Liver (tissue), 3 donors: ENCODE data around the gene POLR3G.

ENCODE experiments used
- FOXA2 ChIP-seq: IDR thresholded peaks from 2 replicates; pipeline ENCODE4 v1.6.1; 2016; ENCODE audit warnings: antibody characterized with exemption
- RXRA ChIP-seq, 2 donors: IDR thresholded peaks; 2 replicates each; pipeline ENCODE4 v1.6.1; 2017 to 2018; ENCODE audit warnings: antibody characterized with exemption in 2 of 2, mild to moderate bottlenecking in 1 of 2
- SP1 ChIP-seq: IDR thresholded peaks from 2 replicates; pipeline ENCODE4 v1.6.1; 2018; ENCODE audit warnings: antibody characterized with exemption, mild to moderate bottlenecking
- ZBTB33 ChIP-seq: IDR thresholded peaks from 2 replicates; pipeline ENCODE4 v1.6.1; 2016; ENCODE audit warnings: antibody characterized with exemption
- TF ChIP-seq, protein P1 (sequence below): fragments of 150-350 bp; IDR thresholded peaks from 2 replicates; pipeline ENCODE4 v1.5.1; 2017; ENCODE audit warnings: improper control_type of control experiment, low read depth, low read length; ENCODE audit not compliant: missing input control
- TF ChIP-seq, protein P2 (sequence below): IDR thresholded peaks from 2 replicates; pipeline ENCODE4 v1.6.1; 2016; ENCODE audit warnings: antibody characterized with exemption, mild to moderate bottlenecking
- donor health status: healthy.
- donor health status: healthy.

DNA sequence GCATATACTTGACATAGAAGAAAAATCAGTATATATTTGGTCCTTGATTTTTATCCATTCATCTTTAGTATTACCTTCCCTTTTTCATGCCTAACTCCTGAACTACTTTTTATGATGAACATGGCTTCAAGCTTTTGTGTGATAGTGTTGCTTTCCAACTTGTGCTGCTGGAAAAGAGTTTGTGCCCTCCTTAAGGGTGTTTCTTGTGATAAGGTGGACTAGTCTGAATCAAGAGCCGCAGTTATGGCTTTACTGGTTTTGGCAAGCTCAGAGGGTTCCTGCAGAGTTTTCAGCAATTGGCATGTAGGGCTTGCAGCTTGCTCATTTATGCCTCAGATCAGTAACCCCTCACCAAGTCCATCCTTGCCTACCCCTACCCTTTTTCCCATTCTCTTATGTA is 20.5 kb downstream of the POLR3G start:
- TF ChIP-seq, protein P1, sequence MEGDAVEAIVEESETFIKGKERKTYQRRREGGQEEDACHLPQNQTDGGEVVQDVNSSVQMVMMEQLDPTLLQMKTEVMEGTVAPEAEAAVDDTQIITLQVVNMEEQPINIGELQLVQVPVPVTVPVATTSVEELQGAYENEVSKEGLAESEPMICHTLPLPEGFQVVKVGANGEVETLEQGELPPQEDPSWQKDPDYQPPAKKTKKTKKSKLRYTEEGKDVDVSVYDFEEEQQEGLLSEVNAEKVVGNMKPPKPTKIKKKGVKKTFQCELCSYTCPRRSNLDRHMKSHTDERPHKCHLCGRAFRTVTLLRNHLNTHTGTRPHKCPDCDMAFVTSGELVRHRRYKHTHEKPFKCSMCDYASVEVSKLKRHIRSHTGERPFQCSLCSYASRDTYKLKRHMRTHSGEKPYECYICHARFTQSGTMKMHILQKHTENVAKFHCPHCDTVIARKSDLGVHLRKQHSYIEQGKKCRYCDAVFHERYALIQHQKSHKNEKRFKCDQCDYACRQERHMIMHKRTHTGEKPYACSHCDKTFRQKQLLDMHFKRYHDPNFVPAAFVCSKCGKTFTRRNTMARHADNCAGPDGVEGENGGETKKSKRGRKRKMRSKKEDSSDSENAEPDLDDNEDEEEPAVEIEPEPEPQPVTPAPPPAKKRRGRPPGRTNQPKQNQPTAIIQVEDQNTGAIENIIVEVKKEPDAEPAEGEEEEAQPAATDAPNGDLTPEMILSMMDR = no peak
- TF ChIP-seq RXRA (IDR thresholded peaks at IDR 0.05) = no peak
- TF ChIP-seq SP1 = no peak
- no peak for TF ChIP-seq FOXA2
- TF ChIP-seq, protein P2, sequence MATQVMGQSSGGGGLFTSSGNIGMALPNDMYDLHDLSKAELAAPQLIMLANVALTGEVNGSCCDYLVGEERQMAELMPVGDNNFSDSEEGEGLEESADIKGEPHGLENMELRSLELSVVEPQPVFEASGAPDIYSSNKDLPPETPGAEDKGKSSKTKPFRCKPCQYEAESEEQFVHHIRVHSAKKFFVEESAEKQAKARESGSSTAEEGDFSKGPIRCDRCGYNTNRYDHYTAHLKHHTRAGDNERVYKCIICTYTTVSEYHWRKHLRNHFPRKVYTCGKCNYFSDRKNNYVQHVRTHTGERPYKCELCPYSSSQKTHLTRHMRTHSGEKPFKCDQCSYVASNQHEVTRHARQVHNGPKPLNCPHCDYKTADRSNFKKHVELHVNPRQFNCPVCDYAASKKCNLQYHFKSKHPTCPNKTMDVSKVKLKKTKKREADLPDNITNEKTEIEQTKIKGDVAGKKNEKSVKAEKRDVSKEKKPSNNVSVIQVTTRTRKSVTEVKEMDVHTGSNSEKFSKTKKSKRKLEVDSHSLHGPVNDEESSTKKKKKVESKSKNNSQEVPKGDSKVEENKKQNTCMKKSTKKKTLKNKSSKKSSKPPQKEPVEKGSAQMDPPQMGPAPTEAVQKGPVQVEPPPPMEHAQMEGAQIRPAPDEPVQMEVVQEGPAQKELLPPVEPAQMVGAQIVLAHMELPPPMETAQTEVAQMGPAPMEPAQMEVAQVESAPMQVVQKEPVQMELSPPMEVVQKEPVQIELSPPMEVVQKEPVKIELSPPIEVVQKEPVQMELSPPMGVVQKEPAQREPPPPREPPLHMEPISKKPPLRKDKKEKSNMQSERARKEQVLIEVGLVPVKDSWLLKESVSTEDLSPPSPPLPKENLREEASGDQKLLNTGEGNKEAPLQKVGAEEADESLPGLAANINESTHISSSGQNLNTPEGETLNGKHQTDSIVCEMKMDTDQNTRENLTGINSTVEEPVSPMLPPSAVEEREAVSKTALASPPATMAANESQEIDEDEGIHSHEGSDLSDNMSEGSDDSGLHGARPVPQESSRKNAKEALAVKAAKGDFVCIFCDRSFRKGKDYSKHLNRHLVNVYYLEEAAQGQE = no peak
- no peak for TF ChIP-seq ZBTB33
